H9 (cell line): ENCODE data around the gene MOB1B. TPM values are rescaled to one million over a fixed set of nuclear protein-coding genes. Genes with fewer than 3 reads are reported as not detected.

ENCODE experiments used
- DNase-seq: peaks from one replicate; pipeline ENCODE4 v3.0.0-alpha.2; 2017
- H2AFZ ChIP-seq: one replicate; pipeline ENCODE4 v1.6.1; 2013; ENCODE audit warnings: mild to moderate bottlenecking, low read length, control low read depth, moderate library complexity
- H2AK5ac ChIP-seq: 2 replicates; pipeline ENCODE4 v1.6.1; 2013; ENCODE audit warnings: low read length, control low read depth, mixed read lengths; ENCODE audit not compliant: insufficient read length
- H2BK120ac ChIP-seq: one replicate; pipeline ENCODE4 v1.6.1; 2013; ENCODE audit warnings: low read depth, mild to moderate bottlenecking, low read length, control low read depth, inconsistent platforms; ENCODE audit not compliant: poor library complexity, severe bottlenecking
- H2BK12ac ChIP-seq: 2 replicates; pipeline ENCODE4 v1.6.1; 2013; ENCODE audit warnings: low read length, control low read depth, mixed read lengths, low read depth; ENCODE audit not compliant: insufficient read length
- H2BK15ac ChIP-seq: 2 replicates; pipeline ENCODE4 v1.6.1; 2013; ENCODE audit warnings: low read depth, low read length, control low read depth
- H2BK20ac ChIP-seq: one replicate; pipeline ENCODE4 v1.6.1; 2013; ENCODE audit warnings: low read depth, mild to moderate bottlenecking, low read length, control low read depth, inconsistent platforms; ENCODE audit not compliant: poor library complexity, severe bottlenecking
- H2BK5ac ChIP-seq: 2 replicates; pipeline ENCODE4 v1.6.1; 2013; ENCODE audit warnings: low read length, control low read depth, mixed read lengths; ENCODE audit not compliant: insufficient read length
- H3K14ac ChIP-seq: 2 replicates; pipeline ENCODE4 v1.6.1; 2013; ENCODE audit warnings: low read length, control low read depth; ENCODE audit not compliant: insufficient read depth
- H3K18ac ChIP-seq: 2 replicates; pipeline ENCODE4 v1.6.1; 2013; ENCODE audit warnings: low read depth, mild to moderate bottlenecking, mixed read lengths, low read length, control low read depth; ENCODE audit not compliant: insufficient read length
- H3K23ac ChIP-seq: 2 replicates; pipeline ENCODE4 v1.6.1; 2013; ENCODE audit warnings: low read length, control low read depth, mixed read lengths, low read depth; ENCODE audit not compliant: insufficient read length
- H3K23me2 ChIP-seq: 2 replicates; pipeline ENCODE4 v1.6.1; 2013; ENCODE audit warnings: low read depth, mild to moderate bottlenecking, mixed read lengths, low read length, control low read depth; ENCODE audit not compliant: insufficient read length, poor library complexity, severe bottlenecking
- H3K27ac ChIP-seq: 2 replicates; pipeline ENCODE4 v1.5.1; 2013; ENCODE audit warnings: low read length, control low read depth, mixed read lengths, low read depth; ENCODE audit not compliant: insufficient read length
- H3K27me3 ChIP-seq: 2 replicates; pipeline ENCODE4 v1.6.1; 2013; ENCODE audit warnings: low read length, control low read depth, inconsistent platforms; ENCODE audit not compliant: insufficient read depth
- H3K4ac ChIP-seq: 2 replicates; pipeline ENCODE4 v1.6.1; 2013; ENCODE audit warnings: low read depth, mild to moderate bottlenecking, control low read depth, inconsistent platforms, low read length, moderate library complexity
- H3K4me1 ChIP-seq: 2 replicates; pipeline ENCODE4 v1.6.1; 2013; ENCODE audit warnings: low read length, control low read depth, inconsistent platforms; ENCODE audit not compliant: insufficient read depth
- H3K4me2 ChIP-seq: 2 replicates; pipeline ENCODE4 v1.6.1; 2013; ENCODE audit warnings: low read length, control low read depth, mixed read lengths; ENCODE audit not compliant: insufficient read length, insufficient read depth
- H3K56ac ChIP-seq: 2 replicates; pipeline ENCODE4 v1.6.1; 2013; ENCODE audit warnings: low read depth, mild to moderate bottlenecking, mixed read lengths, low read length, control low read depth; ENCODE audit not compliant: insufficient read length
- H3K79me1 ChIP-seq: 2 replicates; pipeline ENCODE4 v1.6.1; 2013; ENCODE audit warnings: low read depth, mild to moderate bottlenecking, moderate library complexity, low read length, control low read depth, inconsistent platforms; ENCODE audit not compliant: insufficient read depth, poor library complexity, severe bottlenecking
- H3K79me2 ChIP-seq: 2 replicates; pipeline ENCODE4 v1.6.1; 2013; ENCODE audit warnings: low read length, control low read depth, inconsistent platforms; ENCODE audit not compliant: insufficient read depth
- H3K9ac ChIP-seq: 2 replicates; pipeline ENCODE4 v1.6.1; 2013; ENCODE audit warnings: low read length, control low read depth, mixed read lengths; ENCODE audit not compliant: insufficient read length; ENCODE audit errors: extremely low read depth
- H3K9me3 ChIP-seq: one replicate; pipeline ENCODE4 v1.6.1; 2013; ENCODE audit warnings: low read depth, low read length, inconsistent platforms; ENCODE audit not compliant: control insufficient read depth
- H3T11ph ChIP-seq: one replicate; pipeline ENCODE4 v1.6.1; 2013; ENCODE audit warnings: mild to moderate bottlenecking, low read length, control low read depth, inconsistent platforms
- H4K20me1 ChIP-seq: one replicate; pipeline ENCODE4 v1.6.1; 2013; ENCODE audit not compliant: control insufficient read depth, insufficient read length, insufficient read depth
- H4K5ac ChIP-seq: 2 replicates; pipeline ENCODE4 v1.6.1; 2013; ENCODE audit warnings: low read depth, mild to moderate bottlenecking, mixed read lengths, low read length, control low read depth; ENCODE audit not compliant: insufficient read length
- H4K8ac ChIP-seq: replicated peaks from 2 replicates; pipeline ENCODE4 v1.6.1; 2013; ENCODE audit warnings: low read length, control low read depth, mixed read lengths, low read depth; ENCODE audit not compliant: insufficient read length
- H4K91ac ChIP-seq: 2 replicates; pipeline ENCODE4 v1.6.1; 2013; ENCODE audit warnings: low read depth, mild to moderate bottlenecking, moderate library complexity, mixed read lengths, low read length, control low read depth; ENCODE audit not compliant: insufficient read length
- H3K27ac Mint-ChIP-seq, 3 experiments: 2 replicates in 2 of 3; 3 replicates in 1 of 3; pipeline ENCODE4 v1.8.0; 2020 to 2021; ENCODE audit warnings: mixed read lengths in 3 of 3, mild to moderate bottlenecking in 1 of 3, moderate library complexity in 1 of 3
- H3K27me3 Mint-ChIP-seq: 2 replicates; pipeline ENCODE4 v1.8.0; 2021; ENCODE audit warnings: low read depth, mild to moderate bottlenecking, moderate library complexity, mixed read lengths
- H3K36me3 Mint-ChIP-seq, 3 experiments: 2 replicates in 2 of 3; 3 replicates in 1 of 3; pipeline ENCODE4 v1.8.0; 2020 to 2021; ENCODE audit warnings: low read depth in 3 of 3, mixed read lengths in 3 of 3; ENCODE audit not compliant: insufficient read depth in 1 of 3
- H3K4me1 Mint-ChIP-seq, 2 experiments: 2 replicates each; pipeline ENCODE4 v1.8.0; 2020; ENCODE audit warnings: mixed read lengths in 2 of 2
- H3K4me3 Mint-ChIP-seq, 2 experiments: 2 replicates in 1 of 2; 3 replicates in 1 of 2; pipeline ENCODE4 v1.8.0; 2020 to 2021; ENCODE audit warnings: mild to moderate bottlenecking in 2 of 2, mixed read lengths in 2 of 2, moderate library complexity in 1 of 2
- H3K9me3 Mint-ChIP-seq, 2 experiments: 2 replicates in 1 of 2; 3 replicates in 1 of 2; pipeline ENCODE4 v1.8.0; 2020; ENCODE audit warnings: mild to moderate bottlenecking in 2 of 2, mixed read lengths in 2 of 2, moderate library complexity in 1 of 2
- CTCF ChIP-seq: fragments of 200-600 bp; sonication (generic); conservative IDR thresholded peaks from 3 replicates; pipeline ENCODE4 v1.8.0; 2021; ENCODE audit warnings: antibody characterized with exemption, mild to moderate bottlenecking
- WGBS: extraction: QIAGEN DNeasy Blood & Tissue Kit; methylation state at CpG from one replicate; pipeline ENCODE4 v1.1.7; 2013; ENCODE audit warnings: missing lambda C conversion rate, low lambda C conversion rate, mixed read lengths; ENCODE audit not compliant: insufficient read length; ENCODE audit errors: extremely low coverage; 5-methylcytosine and 5-hydroxymethylcytosine counted together
- total RNA-seq: library from RNA; stranded (reverse); gene quantifications from 2 replicates; pipeline ENCODE4 v1.2.1, GENCODE V29; 2021

Gene MOB1B
- total RNA-seq, 1 experiment from 2014 or later, result 30.3 TPM

- Histone ChIP-seq H3K4ac (no peak overlapping the region), H2BK15ac (no peak overlapping the region), H3K23me2 (no peaks in the 10 kb centered on the region), H3K9me3 (no peaks in the 10 kb centered on the region), H4K5ac (no peak overlapping the region), H3K4me2 (no peak overlapping the region), H2BK12ac (no peak overlapping the region), H4K91ac (no peak overlapping the region), H2BK5ac (no peak overlapping the region), H3K14ac (no peak overlapping the region), H3K79me1 (peaks cover 3% of the 10 kb centered on the region), H2AFZ (no peak overlapping the region), H2BK120ac (no peak overlapping the region), H3K4me1 (peaks cover 4% of the 10 kb centered on the region; the same call in 1 of the 2 replicates), H3K56ac (no peak overlapping the region), H3K27me3 (no peaks in the 10 kb centered on the region), H4K8ac (no peak overlapping the region), H2BK20ac (no peak overlapping the region), H3K27ac (no peak overlapping the region), H4K20me1 (no peaks in the 10 kb centered on the region), H3K18ac (no peak overlapping the region), H3K79me2 (no peaks in the 10 kb centered on the region; the same call in 1 of the 2 replicates), H2AK5ac (no peak overlapping the region), H3K23ac (no peak overlapping the region), H3T11ph (no peak overlapping the region), H3K9ac (no peak overlapping the region)
- H3K27me3 Mint-ChIP-seq, result no peaks in the 10 kb centered on the region
- DNase-seq, result no peak
- no peak overlapping the region for H3K27ac Mint-ChIP-seq
- TF ChIP-seq CTCF, result no peak
- WGBS, result no CpG with 5 or more reads among the region's 1 CpG
- H3K4me3 Mint-ChIP-seq, result no peak overlapping the region
- peaks cover 0 to 4% (median 0%) of the 10 kb centered on the region in 3 experiments; a peak in 1 of 7 replicates for H3K36me3 Mint-ChIP-seq
- no peaks in the 10 kb centered on the region for H3K9me3 Mint-ChIP-seq
- H3K4me1 Mint-ChIP-seq, result peaks cover 23 to 28% of the 10 kb centered on the region in 2 experiments
Measured at GRCh38 chr4:70954032-70954431, 51.9 kb downstream of the MOB1B start.
